Measurements from ENCODE around the gene USP17L17. TPM values are rescaled to one million over a fixed set of nuclear protein-coding genes. Genes with fewer than 3 reads are reported as not detected.
"Not testable (repeated sequence)": the region's sequence is repeated elsewhere in the genome, so short reads cannot be mapped to it uniquely, and the experiment has no call there.

Gene USP17L17
- polyA plus RNA-seq, 4 donors = not detected

- 71 to 84% (median 83%) methylated on average over 8 to 11 of the region's 12 CpGs for WGBS, 3 donors
- H3K4me3 ChIP-seq (ENCODE audit: low read depth in 1 of 3, low read length in 3 of 3); FAIRE-seq; H3K27ac ChIP-seq (ENCODE audit: low read depth in 1 of 3, low read length in 2 of 3); H3K36me3 ChIP-seq (ENCODE audit: control insufficient read depth in 3 of 3, insufficient read depth in 2 of 3, low read depth in 1 of 3, low read length in 3 of 3); H3K4me1 ChIP-seq (ENCODE audit: control insufficient read depth in 3 of 3, insufficient read depth in 2 of 3, low read depth in 1 of 3, low read length in 2 of 3); H3K9me3 ChIP-seq (ENCODE audit: control insufficient read depth in 2 of 2, insufficient read depth in 1 of 2, low read depth in 1 of 2, low read length in 1 of 2); H3K27me3 ChIP-seq (ENCODE audit: control insufficient read depth in 3 of 3, insufficient read depth in 3 of 3, low read length in 3 of 3): not testable (repeated sequence)
- DNase-seq = peak in 1 of 2 donors; percentile 0
Observed at GRCh38 chr4:9238461-9238860, 5.2 kb upstream of the USP17L17 start.

- H3K27me3 ChIP-seq (ENCODE audit: control insufficient read depth in 3 of 3, insufficient read depth in 3 of 3, low read length in 3 of 3); H3K36me3 ChIP-seq (ENCODE audit: control insufficient read depth in 3 of 3, insufficient read depth in 2 of 3, low read depth in 1 of 3, low read length in 3 of 3); FAIRE-seq; H3K4me1 ChIP-seq (ENCODE audit: control insufficient read depth in 3 of 3, insufficient read depth in 2 of 3, low read depth in 1 of 3, low read length in 2 of 3); H3K27ac ChIP-seq (ENCODE audit: low read depth in 1 of 3, low read length in 2 of 3); H3K4me3 ChIP-seq (ENCODE audit: low read depth in 1 of 3, low read length in 3 of 3); H3K9me3 ChIP-seq (ENCODE audit: control insufficient read depth in 2 of 2, insufficient read depth in 1 of 2, low read depth in 1 of 2, low read length in 1 of 2): not testable (repeated sequence)
- WGBS, 3 donors = 83 to 95% (median 94%) methylated on average over 14 to 20 of the region's 26 CpGs
- DNase-seq = peak in 1 of 2 donors; percentile 0
Observed at GRCh38 chr4:9247953-9248680, 4.4 kb downstream of the USP17L17 start, which contains the start of gene USP17L18. Gene USP17L18, plus strand, starts transcription at chr4:9248630. Its CDS starts 0 bp downstream, at chr4:9248630.

- not testable (repeated sequence) for H3K27ac ChIP-seq (ENCODE audit: low read depth in 1 of 3, low read length in 2 of 3); H3K4me1 ChIP-seq (ENCODE audit: control insufficient read depth in 3 of 3, insufficient read depth in 2 of 3, low read depth in 1 of 3, low read length in 2 of 3); FAIRE-seq; H3K4me3 ChIP-seq (ENCODE audit: low read depth in 1 of 3, low read length in 3 of 3); DNase-seq; H3K9me3 ChIP-seq (ENCODE audit: control insufficient read depth in 2 of 2, insufficient read depth in 1 of 2, low read depth in 1 of 2, low read length in 1 of 2); H3K36me3 ChIP-seq (ENCODE audit: control insufficient read depth in 3 of 3, insufficient read depth in 2 of 3, low read depth in 1 of 3, low read length in 3 of 3); H3K27me3 ChIP-seq (ENCODE audit: control insufficient read depth in 3 of 3, insufficient read depth in 3 of 3, low read length in 3 of 3)
- WGBS, 3 donors = no CpG with 5 or more reads among the region's 13 CpGs
Observed at GRCh38 chr4:9253078-9253477, 9.4 kb downstream of the USP17L17 start, which contains the start of gene USP17L19. Gene USP17L19, plus strand, starts transcription at chr4:9253378. Its CDS starts 0 bp downstream, at chr4:9253378.

- not testable (repeated sequence) for FAIRE-seq; H3K27ac ChIP-seq (ENCODE audit: low read depth in 1 of 3, low read length in 2 of 3); H3K4me1 ChIP-seq (ENCODE audit: control insufficient read depth in 3 of 3, insufficient read depth in 2 of 3, low read depth in 1 of 3, low read length in 2 of 3); H3K36me3 ChIP-seq (ENCODE audit: control insufficient read depth in 3 of 3, insufficient read depth in 2 of 3, low read depth in 1 of 3, low read length in 3 of 3); H3K4me3 ChIP-seq (ENCODE audit: low read depth in 1 of 3, low read length in 3 of 3); DNase-seq; H3K27me3 ChIP-seq (ENCODE audit: control insufficient read depth in 3 of 3, insufficient read depth in 3 of 3, low read length in 3 of 3); H3K9me3 ChIP-seq (ENCODE audit: control insufficient read depth in 2 of 2, insufficient read depth in 1 of 2, low read depth in 1 of 2, low read length in 1 of 2)
- WGBS, 3 donors = no CpG with 5 or more reads among the region's 15 CpGs
Observed at GRCh38 chr4:9257824-9258223, 14.1 kb downstream of the USP17L17 start, which contains the start of gene USP17L20. Gene USP17L20, plus strand, starts transcription at chr4:9258124. Its CDS starts 0 bp downstream, at chr4:9258124.

GRCh38 chr4:9262572-9262971 lies 18.9 kb downstream of the USP17L17 start, which contains the start of gene USP17L21:
Gene USP17L21, plus strand, starts transcription at chr4:9262872. Its CDS starts 0 bp downstream, at chr4:9262872.
- not testable (repeated sequence) for H3K9me3 ChIP-seq (ENCODE audit: control insufficient read depth in 2 of 2, insufficient read depth in 1 of 2, low read depth in 1 of 2, low read length in 1 of 2); H3K27me3 ChIP-seq (ENCODE audit: control insufficient read depth in 3 of 3, insufficient read depth in 3 of 3, low read length in 3 of 3); H3K27ac ChIP-seq (ENCODE audit: low read depth in 1 of 3, low read length in 2 of 3); DNase-seq; H3K4me1 ChIP-seq (ENCODE audit: control insufficient read depth in 3 of 3, insufficient read depth in 2 of 3, low read depth in 1 of 3, low read length in 2 of 3); H3K36me3 ChIP-seq (ENCODE audit: control insufficient read depth in 3 of 3, insufficient read depth in 2 of 3, low read depth in 1 of 3, low read length in 3 of 3); H3K4me3 ChIP-seq (ENCODE audit: low read depth in 1 of 3, low read length in 3 of 3); FAIRE-seq
- WGBS, 3 donors = no CpG with 5 or more reads among the region's 13 CpGs

- H3K9me3 ChIP-seq (ENCODE audit: control insufficient read depth in 2 of 2, insufficient read depth in 1 of 2, low read depth in 1 of 2, low read length in 1 of 2); H3K36me3 ChIP-seq (ENCODE audit: control insufficient read depth in 3 of 3, insufficient read depth in 2 of 3, low read depth in 1 of 3, low read length in 3 of 3); H3K4me3 ChIP-seq (ENCODE audit: low read depth in 1 of 3, low read length in 3 of 3); H3K27ac ChIP-seq (ENCODE audit: low read depth in 1 of 3, low read length in 2 of 3); DNase-seq; FAIRE-seq; H3K4me1 ChIP-seq (ENCODE audit: control insufficient read depth in 3 of 3, insufficient read depth in 2 of 3, low read depth in 1 of 3, low read length in 2 of 3); H3K27me3 ChIP-seq (ENCODE audit: control insufficient read depth in 3 of 3, insufficient read depth in 3 of 3, low read length in 3 of 3): not testable (repeated sequence)
- WGBS, 3 donors = no CpG with 5 or more reads among the region's 15 CpGs
Observed at GRCh38 chr4:9267319-9267718, 23.6 kb downstream of the USP17L17 start, which contains the start of gene USP17L22. Gene USP17L22, plus strand, starts transcription at chr4:9267619. Its CDS starts 0 bp downstream, at chr4:9267619.

- DNase-seq = not testable (repeated sequence)
- WGBS, 3 donors = 81 to 88% (median 87%) methylated on average over 5 of the region's 10 CpGs
Observed at GRCh38 chr4:9271719-9272118, 28.0 kb downstream of the USP17L17 start.

More at GRCh38 chr4:9271719-9272118, 28.0 kb downstream of the USP17L17 start:
- H3K9me3 ChIP-seq (ENCODE audit: control insufficient read depth in 2 of 2, insufficient read depth in 1 of 2, low read depth in 1 of 2, low read length in 1 of 2); FAIRE-seq; H3K4me1 ChIP-seq (ENCODE audit: control insufficient read depth in 3 of 3, insufficient read depth in 2 of 3, low read depth in 1 of 3, low read length in 2 of 3); H3K4me3 ChIP-seq (ENCODE audit: low read depth in 1 of 3, low read length in 3 of 3); H3K27ac ChIP-seq (ENCODE audit: low read depth in 1 of 3, low read length in 2 of 3); H3K27me3 ChIP-seq (ENCODE audit: control insufficient read depth in 3 of 3, insufficient read depth in 3 of 3, low read length in 3 of 3); H3K36me3 ChIP-seq (ENCODE audit: control insufficient read depth in 3 of 3, insufficient read depth in 2 of 3, low read depth in 1 of 3, low read length in 3 of 3): not testable (repeated sequence)

Data from small intestine (tissue), 7 donors.